SU-DHL-6 (cell line): ENCODE data around the gene GPR108.

Source experiments
- CTCF ChIP-seq: fragments of 200-600 bp; sonication (generic); IDR thresholded peaks from one replicate; pipeline ENCODE4 v1.5.1; 2017; ENCODE audit warnings: antibody characterized with exemption, mild to moderate bottlenecking, low read length, moderate library complexity; ENCODE audit not compliant: insufficient read depth, poor library complexity, severe bottlenecking
- EZH2phosphoT487 ChIP-seq: fragments of 200-600 bp; sonication (generic), shearing (Covaris generic); conservative IDR thresholded peaks from 2 replicates; pipeline ENCODE4 v1.6.1; 2018; ENCODE audit warnings: mild to moderate bottlenecking, antibody characterized with exemption, low read length, moderate library complexity, mixed read lengths

- TF ChIP-seq CTCF, result no peak
- TF ChIP-seq EZH2phosphoT487, result no peak
These were observed 2.7 kb upstream of the GPR108 start for GRCh38 chr19:6739883-6740588.
